HepG2 (cell line): ENCODE data around the gene MICA. TPM values are rescaled to one million over a fixed set of nuclear protein-coding genes. Genes with fewer than 3 reads are reported as not detected.

Experiments used
- ATAC-seq: fragments of 200-7000 bp; cut with Tn5 transposase; 3 replicates; pipeline ENCODE4 v1.9.1; 2020; ENCODE audit warnings: mild to moderate bottlenecking, moderate library complexity
- BruUV-seq: library from RNA; stranded (reverse); fragments of 400-500 nt; replicated peaks from 2 replicates; lab custom pipeline; 2021; lab: Mats Ljungman, UMichigan
- CTCF ChIA-PET: fragments of 300-600 bp; formaldehyde crosslinking; extraction: SDS; loops from one replicate; lab custom pipeline; 2021; ENCODE audit warnings: low total read pairs, inconsistent platforms, low intra/inter-chr PET ratio; lab: Yijun Ruan, JAX
- POLR2A ChIA-PET: fragments of 350-600 bp; sonication (Branson Sonifier 250); formaldehyde crosslinking; loops from one replicate; lab custom pipeline; 2020; ENCODE audit warnings: antibody characterized with exemption, inconsistent platforms; lab: Yijun Ruan, JAX
- DNase-seq: peaks from one replicate; pipeline ENCODE4 v3.0.0-alpha.2; 2015; ENCODE audit warnings: low spot score
- FAIRE-seq: peaks from 3 replicates; lab custom pipeline; 2011; peaks lifted over from hg19 to GRCh38; lab: Jason Lieb, UNC
- H2AFZ ChIP-seq: one replicate; pipeline ENCODE4 v1.6.1; 2011; ENCODE audit warnings: low read length, inconsistent platforms
- H3K27ac ChIP-seq: fragments of 300-600 bp; 3 replicates; pipeline ENCODE4 v1.8.0; 2011; ENCODE audit warnings: mixed run types, mild to moderate bottlenecking, mixed read lengths, low read length, inconsistent platforms; ENCODE audit not compliant: insufficient read depth; ENCODE audit errors: extremely low read length
- H3K27me3 ChIP-seq, 2 experiments: fragments of 200-600 bp in 1 of 2; 2 replicates in 1 of 2; 3 replicates in 1 of 2; pipeline versions ENCODE4 v1.6.0 to v1.8.0; 2011; ENCODE audit warnings: low read length in 2 of 2, mild to moderate bottlenecking in 2 of 2, moderate library complexity in 2 of 2, inconsistent platforms in 1 of 2; ENCODE audit not compliant: insufficient read depth in 2 of 2, control insufficient read depth in 1 of 2
- H3K36me3 ChIP-seq, 2 experiments: fragments of 200-600 bp in 1 of 2; replicated peaks in 1 of 2; 2 replicates in 1 of 2; 3 replicates in 1 of 2; pipeline versions ENCODE4 v1.5.1 to v1.8.0; 2011; ENCODE audit warnings: low read length in 2 of 2, inconsistent platforms in 1 of 2; ENCODE audit not compliant: insufficient read depth in 2 of 2, control insufficient read depth in 1 of 2
- H3K4me1 ChIP-seq: 2 replicates; pipeline ENCODE4 v1.5.1; 2012; ENCODE audit warnings: low read length, inconsistent platforms; ENCODE audit not compliant: insufficient read depth
- H3K4me2 ChIP-seq: 2 replicates; pipeline ENCODE4 v1.6.0; 2011; ENCODE audit warnings: low read depth, low read length, inconsistent platforms
- H3K4me3 ChIP-seq, 3 experiments: fragments of 200-600 bp in 1 of 3; sonication (generic), shearing (Covaris generic) in 1 of 3; replicated peaks in 1 of 3; 2 replicates each; pipeline ENCODE4 v1.5.1; 2011 to 2016; ENCODE audit warnings: low read length in 3 of 3, inconsistent platforms in 2 of 3, low read depth in 2 of 3, mild to moderate bottlenecking in 2 of 3, control low read depth in 1 of 3, mixed read lengths in 1 of 3; ENCODE audit not compliant: insufficient read depth in 1 of 3
- H3K79me2 ChIP-seq: one replicate; pipeline ENCODE4 v1.6.1; 2011; ENCODE audit warnings: low read length, inconsistent platforms; ENCODE audit not compliant: insufficient read depth
- H3K9ac ChIP-seq: 2 replicates; pipeline ENCODE4 v1.6.0; 2011; ENCODE audit warnings: mild to moderate bottlenecking, low read depth, low read length, inconsistent platforms; ENCODE audit not compliant: insufficient read depth
- H3K9me3 ChIP-seq: 2 replicates; pipeline ENCODE4 v1.5.1; 2012; ENCODE audit warnings: mild to moderate bottlenecking, low read length
- H4K20me1 ChIP-seq: 2 replicates; pipeline ENCODE4 v1.6.0; 2011; ENCODE audit warnings: inconsistent platforms, mild to moderate bottlenecking, low read length, moderate library complexity; ENCODE audit not compliant: insufficient read depth
- HHEX ChIP-seq: IDR thresholded peaks from 2 replicates; pipeline ENCODE4 v1.6.1; 2016; ENCODE audit warnings: control low read depth
- KMT2A ChIP-seq: sonication (generic); formaldehyde crosslinking; IDR thresholded peaks from 2 replicates; pipeline ENCODE4 v1.4.0; 2020; ENCODE audit warnings: missing genetic modification reagents
- PAWR ChIP-seq: sonication (generic); formaldehyde crosslinking; IDR thresholded peaks from 2 replicates; pipeline ENCODE4 v1.4.0; 2020; ENCODE audit warnings: missing genetic modification reagents, mild to moderate bottlenecking, borderline replicate concordance
- POLR2AphosphoS5 ChIP-seq: IDR thresholded peaks from 2 replicates; pipeline ENCODE4 v1.6.1; 2012; ENCODE audit warnings: low read depth, low read length
- RBFOX2 ChIP-seq: fragments of 200-400 bp; formaldehyde crosslinking; IDR thresholded peaks from 2 replicates; pipeline ENCODE4 v1.6.1; 2017; ENCODE audit warnings: low read depth, mild to moderate bottlenecking, low read length
- SALL1 ChIP-seq: sonication (generic); formaldehyde crosslinking; IDR thresholded peaks from 2 replicates; pipeline ENCODE4 v1.8.0; 2022; ENCODE audit warnings: mild to moderate bottlenecking, missing genetic modification reagents
- SOX6 ChIP-seq, 2 experiments: fragments of 450-650 bp in 1 of 2; sonication (generic) in 1 of 2; formaldehyde crosslinking in 1 of 2; IDR thresholded peaks; 2 replicates each; pipeline versions ENCODE4 v1.4.0 to v1.6.1; 2017 to 2020; ENCODE audit warnings: antibody characterized with exemption in 1 of 2, mild to moderate bottlenecking in 1 of 2, missing genetic modification reagents in 1 of 2
- TCF12 ChIP-seq, 2 experiments: fragments of 450-650 bp in 1 of 2; sonication (generic) in 1 of 2; formaldehyde crosslinking in 1 of 2; IDR thresholded peaks; 2 replicates each; pipeline versions ENCODE4 v1.6.1 to v1.8.0; 2017 to 2022; ENCODE audit warnings: antibody characterized with exemption in 1 of 2, mild to moderate bottlenecking in 1 of 2, missing genetic modification reagents in 1 of 2, moderate library complexity in 1 of 2
- ZMAT3 ChIP-seq: sonication (generic); formaldehyde crosslinking; conservative IDR thresholded peaks from 2 replicates; pipeline ENCODE4 v1.7.0; 2021; ENCODE audit warnings: missing genetic modification reagents
- ZNF143 ChIP-seq: sonication (generic); formaldehyde crosslinking; IDR thresholded peaks from 2 replicates; pipeline ENCODE4 v1.4.0; 2020; ENCODE audit warnings: missing genetic modification reagents
- ZNF264 ChIP-seq: sonication (generic); formaldehyde crosslinking; IDR thresholded peaks from 2 replicates; pipeline ENCODE4 v1.4.0; 2020; ENCODE audit warnings: missing genetic modification reagents
- ZNF274 ChIP-seq: sonication (generic); formaldehyde crosslinking; IDR thresholded peaks from 2 replicates; pipeline ENCODE4 v1.5.1; 2020; ENCODE audit warnings: mild to moderate bottlenecking, missing genetic modification reagents
- ZNF776 ChIP-seq: sonication (generic); formaldehyde crosslinking; IDR thresholded peaks from 2 replicates; pipeline ENCODE4 v1.4.0; 2020; ENCODE audit warnings: mild to moderate bottlenecking, missing genetic modification reagents
- ZNF816 ChIP-seq: sonication (generic); formaldehyde crosslinking; IDR thresholded peaks from 2 replicates; pipeline ENCODE4 v1.8.0; 2022; ENCODE audit warnings: missing genetic modification reagents, mild to moderate bottlenecking, borderline replicate concordance
- ZSCAN9 ChIP-seq: IDR thresholded peaks from 2 replicates; pipeline ENCODE4 v1.6.1; 2016; ENCODE audit warnings: borderline replicate concordance
- WGBS: methylation state at CpG from one replicate; pipeline ENCODE4 v1.1.6; 2017; ENCODE audit warnings: low lambda C conversion rate; 5-methylcytosine and 5-hydroxymethylcytosine counted together
- in situ Hi-C: cut with HindIII; loops from 2 replicates; pipeline ENCODE4 v1.10.0; 2017; ENCODE audit warnings: low pct_unique_long_range_greater_than_20kb; ENCODE audit not compliant: extremely low pct_ligation_motif_present
- intact Hi-C: fragments of 100-400 bp; cut with micrococcal nuclease; formaldehyde crosslinking; loops from one replicate; pipeline ENCODE4 v1.10.0; 2022; ENCODE audit not compliant: unreplicated experiment
- polyA plus RNA-seq, 8 experiments: library from polyadenylated mRNA; depleted of rRNA in 3 of 8; stranded (reverse) in 7 of 8; unstranded in 1 of 8; fragments of >200 nt; fragmentation: Illumina TruSeq in 4 of 8; extraction: Trizol in 4 of 8; gene quantifications; 2 replicates each; pipeline versions ENCODE4 v1.2.1 to v1.2.3, GENCODE V29; 2011 to 2016; ENCODE audit warnings: low read depth in 4 of 8, missing spikeins in 1 of 8, mixed read lengths in 1 of 8; ENCODE audit not compliant: insufficient read depth in 1 of 8
- total RNA-seq, 5 experiments: library from RNA; depleted of rRNA; stranded (reverse); fragments of >200 nt; fragmentation: Illumina TruSeq; extraction: Trizol; gene quantifications; 2 replicates each; pipeline ENCODE4 v1.2.3, GENCODE V29; 2016; ENCODE audit warnings: low read depth in 1 of 5
- TF ChIP-seq, protein P1 (sequence below): sonication (generic); formaldehyde crosslinking; IDR thresholded peaks from 2 replicates; pipeline ENCODE4 v1.5.0; 2020; ENCODE audit warnings: mild to moderate bottlenecking, missing genetic modification reagents
- TF ChIP-seq, protein P2 (sequence below): conservative IDR thresholded peaks from 2 replicates; pipeline ENCODE4 v1.6.1; 2018; ENCODE audit warnings: missing genetic modification reagents
- TF ChIP-seq, protein P3 (sequence below): IDR thresholded peaks from 2 replicates; pipeline ENCODE4 v1.6.1; 2016; ENCODE audit warnings: missing biosample characterization, missing genetic modification reagents, low read depth

The MICA gene
- total and polyA plus RNA-seq, 2 of the 13 experiments (the other 11 are each of a cell fraction or from before 2014, with no cell fraction given): 21.6 to 38.1 TPM

DNA sequence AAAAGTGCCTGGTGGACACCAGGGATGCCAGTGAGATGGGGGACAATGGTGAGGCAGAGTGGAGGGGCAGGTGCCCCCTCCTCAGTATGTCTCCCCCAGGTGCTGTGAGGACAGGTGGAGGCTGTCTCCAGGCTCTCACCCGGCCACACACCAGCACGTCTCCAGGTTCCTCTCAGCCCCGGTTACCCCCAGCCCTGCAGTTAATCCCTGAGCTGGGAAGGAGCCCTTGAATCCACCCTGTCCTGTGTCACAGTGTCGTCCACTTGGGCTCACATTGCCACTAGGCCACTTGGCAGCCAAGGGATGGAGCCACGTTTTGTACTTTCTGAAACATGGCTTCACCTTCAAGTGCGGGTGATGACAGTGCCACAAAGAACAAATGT lies 24.7 kb upstream of the MICA start (continued):
- peak; percentile 6; the same call in 1 of the 2 replicates for TF ChIP-seq SALL1
- TF ChIP-seq TCF12 (IDR thresholded peaks at IDR 0.05): no peak
- no peak for TF ChIP-seq TCF12 (CRISPR knock-in tag; IDR thresholded peaks at IDR 0.05)

DNA sequence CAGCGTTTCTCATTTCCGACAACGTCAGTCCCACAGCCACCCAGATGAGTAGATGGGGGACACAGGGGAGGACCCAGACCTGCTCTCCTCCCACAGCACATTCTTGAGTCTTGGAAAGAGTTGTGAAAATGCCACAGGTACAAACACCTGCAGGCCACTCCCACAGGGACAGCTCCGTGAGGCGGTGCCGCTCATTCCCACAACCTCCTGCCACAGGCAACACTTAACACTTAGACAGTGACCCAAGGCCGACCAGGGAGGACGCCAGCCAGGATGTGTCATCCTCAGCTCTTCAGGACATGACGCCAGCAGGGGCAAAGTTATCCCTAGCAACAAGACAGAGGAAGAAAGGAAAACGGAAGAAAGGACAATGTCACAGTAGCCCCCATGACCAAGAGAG lies 23.5 kb upstream of the MICA start:
- Histone ChIP-seq H3K36me3 (no peaks in the 10 kb centered on the region), H3K9ac (no peak overlapping the region), H3K79me2 (no peaks in the 10 kb centered on the region), H3K4me1 (peaks cover 16% of the 10 kb centered on the region), H3K9me3 (no peaks in the 10 kb centered on the region), H2AFZ (no peak overlapping the region), H3K4me2 (no peak overlapping the region), H3K27ac (no peak overlapping the region), H3K27me3 (peaks cover 2 to 28% of the 10 kb centered on the region in 2 experiments; a peak in 4 of 5 replicates), H3K4me3 (no peak overlapping the region), H4K20me1 (no peaks in the 10 kb centered on the region)
- no peak for DNase-seq
- no peak for FAIRE-seq
- WGBS: 24% methylated on average over 10 of the region's 10 CpGs
- no peak for TF ChIP-seq POLR2AphosphoS5
- no peak for TF ChIP-seq PAWR
- TF ChIP-seq SOX6 (IDR thresholded peaks at IDR 0.05): no peak
- TF ChIP-seq SOX6 (CRISPR knock-in tag; IDR thresholded peaks at IDR 0.05): no peak
- no peak for TF ChIP-seq RBFOX2
- TF ChIP-seq ZNF816: no peak
- TF ChIP-seq ZSCAN9 (CRISPR knock-in tag): no peak
- TF ChIP-seq ZMAT3 (CRISPR knock-in tag): no peak
- TF ChIP-seq, protein P1, sequence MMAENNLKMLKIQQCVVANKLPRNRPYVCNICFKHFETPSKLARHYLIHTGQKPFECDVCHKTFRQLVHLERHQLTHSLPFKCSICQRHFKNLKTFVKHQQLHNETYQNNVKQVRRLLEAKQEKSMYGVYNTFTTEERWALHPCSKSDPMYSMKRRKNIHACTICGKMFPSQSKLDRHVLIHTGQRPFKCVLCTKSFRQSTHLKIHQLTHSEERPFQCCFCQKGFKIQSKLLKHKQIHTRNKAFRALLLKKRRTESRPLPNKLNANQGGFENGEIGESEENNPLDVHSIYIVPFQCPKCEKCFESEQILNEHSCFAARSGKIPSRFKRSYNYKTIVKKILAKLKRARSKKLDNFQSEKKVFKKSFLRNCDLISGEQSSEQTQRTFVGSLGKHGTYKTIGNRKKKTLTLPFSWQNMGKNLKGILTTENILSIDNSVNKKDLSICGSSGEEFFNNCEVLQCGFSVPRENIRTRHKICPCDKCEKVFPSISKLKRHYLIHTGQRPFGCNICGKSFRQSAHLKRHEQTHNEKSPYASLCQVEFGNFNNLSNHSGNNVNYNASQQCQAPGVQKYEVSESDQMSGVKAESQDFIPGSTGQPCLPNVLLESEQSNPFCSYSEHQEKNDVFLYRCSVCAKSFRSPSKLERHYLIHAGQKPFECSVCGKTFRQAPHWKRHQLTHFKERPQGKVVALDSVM (CRISPR knock-in tag): no peak
- TF ChIP-seq HHEX (CRISPR knock-in tag): no peak
- TF ChIP-seq, protein P2, sequence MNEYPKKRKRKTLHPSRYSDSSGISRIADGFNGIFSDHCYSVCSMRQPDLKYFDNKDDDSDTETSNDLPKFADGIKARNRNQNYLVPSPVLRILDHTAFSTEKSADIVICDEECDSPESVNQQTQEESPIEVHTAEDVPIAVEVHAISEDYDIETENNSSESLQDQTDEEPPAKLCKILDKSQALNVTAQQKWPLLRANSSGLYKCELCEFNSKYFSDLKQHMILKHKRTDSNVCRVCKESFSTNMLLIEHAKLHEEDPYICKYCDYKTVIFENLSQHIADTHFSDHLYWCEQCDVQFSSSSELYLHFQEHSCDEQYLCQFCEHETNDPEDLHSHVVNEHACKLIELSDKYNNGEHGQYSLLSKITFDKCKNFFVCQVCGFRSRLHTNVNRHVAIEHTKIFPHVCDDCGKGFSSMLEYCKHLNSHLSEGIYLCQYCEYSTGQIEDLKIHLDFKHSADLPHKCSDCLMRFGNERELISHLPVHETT (CRISPR knock-in tag): no peak
- no peak for TF ChIP-seq KMT2A (CRISPR knock-in tag)
- no peak for TF ChIP-seq ZNF274
- TF ChIP-seq ZNF776 (CRISPR knock-in tag): no peak
- no peak for TF ChIP-seq ZNF264 (CRISPR knock-in tag)
- TF ChIP-seq ZNF143 (CRISPR knock-in tag): no peak
- TF ChIP-seq, protein P3, sequence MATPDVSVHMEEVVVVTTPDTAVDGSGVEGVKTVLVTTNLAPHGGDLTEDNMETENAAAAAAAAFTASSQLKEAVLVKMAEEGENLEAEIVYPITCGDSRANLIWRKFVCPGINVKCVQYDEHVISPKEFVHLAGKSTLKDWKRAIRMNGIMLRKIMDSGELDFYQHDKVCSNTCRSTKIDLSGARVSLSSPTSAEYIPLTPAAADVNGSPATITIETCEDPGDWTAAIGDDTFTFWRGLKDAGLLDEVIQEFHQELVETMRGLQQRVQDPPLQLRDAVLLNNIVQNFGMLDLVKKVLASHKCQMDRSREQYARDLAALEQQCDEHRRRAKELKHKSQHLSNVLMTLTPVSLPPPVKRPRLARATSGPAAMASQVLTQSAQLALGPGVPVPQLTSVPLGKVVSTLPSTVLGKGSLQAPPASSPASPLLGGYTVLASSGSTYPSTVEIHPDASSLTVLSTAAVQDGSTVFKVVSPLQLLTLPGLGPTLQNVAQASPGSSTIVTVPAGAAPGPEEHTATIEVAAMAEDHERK (CRISPR knock-in tag): no peak
- ChIA-PET CTCF (no interaction called here), POLR2A (no interaction called here)
- intact Hi-C loops: no loop called here
- BruUV-seq: no TSS peak
- in situ Hi-C loops: no loop called here
- ATAC-seq: no peak
